ENCODE results near the gene SLC39A11. TPM values are rescaled to one million over a fixed set of nuclear protein-coding genes. Genes with fewer than 3 reads are reported as not detected.

SLC39A11 gene
- total and polyA plus RNA-seq, 4 donors: 18.9 to 44.9 (median 28.2) TPM

DNA sequence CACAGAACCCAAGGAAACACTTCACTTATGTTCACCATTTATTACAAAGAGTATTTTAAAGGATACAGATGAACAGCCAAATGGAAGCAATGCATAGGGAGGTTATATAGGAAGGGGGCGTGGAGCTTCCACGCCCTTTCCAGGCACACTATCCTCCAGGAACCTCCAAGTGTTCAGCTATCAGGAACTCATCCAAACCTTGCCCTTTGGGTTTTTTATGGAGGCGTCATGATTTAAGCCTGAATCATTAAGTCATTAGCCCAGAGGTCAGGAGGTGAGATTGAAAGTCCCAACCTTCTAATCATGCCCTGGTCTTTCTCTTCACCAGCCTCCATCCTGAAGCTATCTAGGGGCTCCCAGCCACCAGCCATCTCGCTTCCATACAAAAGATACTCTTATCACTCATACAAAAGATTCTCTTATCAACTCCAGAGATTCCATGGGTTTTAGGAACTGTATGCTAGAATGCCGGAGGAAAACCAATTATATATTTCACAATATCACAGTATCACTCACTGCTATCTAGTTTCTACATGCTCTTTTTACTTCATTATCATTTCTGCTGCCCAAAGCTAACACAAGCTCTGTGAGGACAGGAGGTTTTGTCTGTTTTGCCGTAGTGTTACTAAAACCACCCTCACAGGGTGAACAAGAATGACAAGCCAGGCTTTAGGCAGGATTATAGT lies 213.4 kb downstream of the SLC39A11 start:
- Histone ChIP-seq H3K9ac (ENCODE audit: low read depth in 1 of 2, low read length in 2 of 2) (no peak overlapping the region), H3K36me3 (ENCODE audit: control insufficient read depth in 4 of 4, insufficient read depth in 3 of 4, low read depth in 1 of 4, low read length in 3 of 4) (peaks cover 0 to 5% (median 5%) of the 10 kb centered on the region in 4 donors), H3K9me3 (ENCODE audit: control insufficient read depth in 4 of 4, low read length in 3 of 4) (peaks cover 0 to 17% (median 8%) of the 10 kb centered on the region in 4 donors), H3K27me3 (ENCODE audit: control insufficient read depth in 4 of 4, insufficient read depth in 4 of 4, low read length in 3 of 4) (no peaks in the 10 kb centered on the region), H3K4me1 (ENCODE audit: control insufficient read depth in 4 of 4, insufficient read depth in 4 of 4, low read length in 3 of 4) (no peaks in the 10 kb centered on the region), H3K4me3 (ENCODE audit: low read depth in 1 of 3, low read length in 3 of 3) (peak overlapping the region in 1 of 3 donors; percentile 30), H3K27ac (ENCODE audit: low read depth in 1 of 2, low read length in 2 of 2) (no peak overlapping the region)
- TF ChIP-seq GABPA (IDR thresholded peaks at IDR 0.05 in 1 of 2, conservative IDR thresholded peaks at IDR 0.05 in 1 of 2) (no peak), SP1 (IDR thresholded peaks at IDR 0.05) (no peak)
- no peak for DNase-seq (ENCODE audit: low spot score)
- WGBS: 97% methylated on average over 6 of the region's 6 CpGs

DNA sequence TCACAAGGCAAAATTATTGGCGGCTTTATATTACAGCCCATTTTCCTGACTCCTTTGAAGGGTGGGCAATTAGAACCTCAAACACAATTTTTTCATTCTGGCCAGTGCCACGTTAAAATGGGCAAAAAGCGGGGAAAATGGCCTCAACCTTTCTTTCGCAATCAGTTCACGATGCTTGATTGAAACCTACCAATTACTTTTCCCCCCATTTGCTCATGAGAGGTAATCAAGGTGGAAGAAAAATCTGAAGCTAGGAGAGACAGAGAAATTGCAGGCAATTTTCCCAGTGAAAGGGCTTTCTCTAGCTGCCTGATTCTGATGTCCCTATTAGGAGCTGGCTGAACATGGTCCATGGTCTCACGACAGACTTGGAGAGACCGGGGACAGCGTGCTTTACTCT lies 215.1 kb downstream of the SLC39A11 start:
- 99% methylated on average over 8 of the region's 8 CpGs for WGBS
- peaks cover 0 to 17% (median 8%) of the 10 kb centered on the region in 4 donors for H3K9me3 ChIP-seq (ENCODE audit: control insufficient read depth in 4 of 4, low read length in 3 of 4)
- H3K4me3 ChIP-seq (ENCODE audit: low read depth in 1 of 3, low read length in 3 of 3): no peak overlapping the region
- H3K27ac ChIP-seq (ENCODE audit: low read depth in 1 of 2, low read length in 2 of 2): no peak overlapping the region
- H3K36me3 ChIP-seq (ENCODE audit: control insufficient read depth in 4 of 4, insufficient read depth in 3 of 4, low read depth in 1 of 4, low read length in 3 of 4): peaks cover 0 to 5% (median 2%) of the 10 kb centered on the region in 4 donors
- no peaks in the 10 kb centered on the region for H3K27me3 ChIP-seq (ENCODE audit: control insufficient read depth in 4 of 4, insufficient read depth in 4 of 4, low read length in 3 of 4)
- H3K9ac ChIP-seq (ENCODE audit: low read depth in 1 of 2, low read length in 2 of 2): no peak overlapping the region
- no peaks in the 10 kb centered on the region for H3K4me1 ChIP-seq (ENCODE audit: control insufficient read depth in 4 of 4, insufficient read depth in 4 of 4, low read length in 3 of 4)
- no peak for DNase-seq (ENCODE audit: low spot score)
- TF ChIP-seq, protein P1, sequence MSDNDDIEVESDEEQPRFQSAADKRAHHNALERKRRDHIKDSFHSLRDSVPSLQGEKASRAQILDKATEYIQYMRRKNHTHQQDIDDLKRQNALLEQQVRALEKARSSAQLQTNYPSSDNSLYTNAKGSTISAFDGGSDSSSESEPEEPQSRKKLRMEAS (IDR thresholded peaks at IDR 0.05): no peak
- TF ChIP-seq, protein P2, sequence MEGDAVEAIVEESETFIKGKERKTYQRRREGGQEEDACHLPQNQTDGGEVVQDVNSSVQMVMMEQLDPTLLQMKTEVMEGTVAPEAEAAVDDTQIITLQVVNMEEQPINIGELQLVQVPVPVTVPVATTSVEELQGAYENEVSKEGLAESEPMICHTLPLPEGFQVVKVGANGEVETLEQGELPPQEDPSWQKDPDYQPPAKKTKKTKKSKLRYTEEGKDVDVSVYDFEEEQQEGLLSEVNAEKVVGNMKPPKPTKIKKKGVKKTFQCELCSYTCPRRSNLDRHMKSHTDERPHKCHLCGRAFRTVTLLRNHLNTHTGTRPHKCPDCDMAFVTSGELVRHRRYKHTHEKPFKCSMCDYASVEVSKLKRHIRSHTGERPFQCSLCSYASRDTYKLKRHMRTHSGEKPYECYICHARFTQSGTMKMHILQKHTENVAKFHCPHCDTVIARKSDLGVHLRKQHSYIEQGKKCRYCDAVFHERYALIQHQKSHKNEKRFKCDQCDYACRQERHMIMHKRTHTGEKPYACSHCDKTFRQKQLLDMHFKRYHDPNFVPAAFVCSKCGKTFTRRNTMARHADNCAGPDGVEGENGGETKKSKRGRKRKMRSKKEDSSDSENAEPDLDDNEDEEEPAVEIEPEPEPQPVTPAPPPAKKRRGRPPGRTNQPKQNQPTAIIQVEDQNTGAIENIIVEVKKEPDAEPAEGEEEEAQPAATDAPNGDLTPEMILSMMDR (IDR thresholded peaks at IDR 0.05; ENCODE audit: low read depth, low read length, missing input control): no peak
- no peak for TF ChIP-seq HNF4G (IDR thresholded peaks at IDR 0.05)
- no peak for TF ChIP-seq JUND (IDR thresholded peaks at IDR 0.05)
- no peak for TF ChIP-seq RAD21 (IDR thresholded peaks at IDR 0.05)
- TF ChIP-seq, protein P3, sequence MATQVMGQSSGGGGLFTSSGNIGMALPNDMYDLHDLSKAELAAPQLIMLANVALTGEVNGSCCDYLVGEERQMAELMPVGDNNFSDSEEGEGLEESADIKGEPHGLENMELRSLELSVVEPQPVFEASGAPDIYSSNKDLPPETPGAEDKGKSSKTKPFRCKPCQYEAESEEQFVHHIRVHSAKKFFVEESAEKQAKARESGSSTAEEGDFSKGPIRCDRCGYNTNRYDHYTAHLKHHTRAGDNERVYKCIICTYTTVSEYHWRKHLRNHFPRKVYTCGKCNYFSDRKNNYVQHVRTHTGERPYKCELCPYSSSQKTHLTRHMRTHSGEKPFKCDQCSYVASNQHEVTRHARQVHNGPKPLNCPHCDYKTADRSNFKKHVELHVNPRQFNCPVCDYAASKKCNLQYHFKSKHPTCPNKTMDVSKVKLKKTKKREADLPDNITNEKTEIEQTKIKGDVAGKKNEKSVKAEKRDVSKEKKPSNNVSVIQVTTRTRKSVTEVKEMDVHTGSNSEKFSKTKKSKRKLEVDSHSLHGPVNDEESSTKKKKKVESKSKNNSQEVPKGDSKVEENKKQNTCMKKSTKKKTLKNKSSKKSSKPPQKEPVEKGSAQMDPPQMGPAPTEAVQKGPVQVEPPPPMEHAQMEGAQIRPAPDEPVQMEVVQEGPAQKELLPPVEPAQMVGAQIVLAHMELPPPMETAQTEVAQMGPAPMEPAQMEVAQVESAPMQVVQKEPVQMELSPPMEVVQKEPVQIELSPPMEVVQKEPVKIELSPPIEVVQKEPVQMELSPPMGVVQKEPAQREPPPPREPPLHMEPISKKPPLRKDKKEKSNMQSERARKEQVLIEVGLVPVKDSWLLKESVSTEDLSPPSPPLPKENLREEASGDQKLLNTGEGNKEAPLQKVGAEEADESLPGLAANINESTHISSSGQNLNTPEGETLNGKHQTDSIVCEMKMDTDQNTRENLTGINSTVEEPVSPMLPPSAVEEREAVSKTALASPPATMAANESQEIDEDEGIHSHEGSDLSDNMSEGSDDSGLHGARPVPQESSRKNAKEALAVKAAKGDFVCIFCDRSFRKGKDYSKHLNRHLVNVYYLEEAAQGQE (IDR thresholded peaks at IDR 0.05): no peak
- TF ChIP-seq FOXA2 (IDR thresholded peaks at IDR 0.05): no peak
- no peak for TF ChIP-seq FOXA1 (IDR thresholded peaks at IDR 0.05)
- no peak for TF ChIP-seq SP1 (IDR thresholded peaks at IDR 0.05)
- TF ChIP-seq HNF4A (conservative IDR thresholded peaks at IDR 0.05): no peak
- TF ChIP-seq TAF1 (conservative IDR thresholded peaks at IDR 0.05): no peak
- TF ChIP-seq, protein P4, sequence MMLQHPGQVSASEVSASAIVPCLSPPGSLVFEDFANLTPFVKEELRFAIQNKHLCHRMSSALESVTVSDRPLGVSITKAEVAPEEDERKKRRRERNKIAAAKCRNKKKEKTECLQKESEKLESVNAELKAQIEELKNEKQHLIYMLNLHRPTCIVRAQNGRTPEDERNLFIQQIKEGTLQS (IDR thresholded peaks at IDR 0.05): no peak
- TF ChIP-seq YY1 (IDR thresholded peaks at IDR 0.05): no peak
- no peak for TF ChIP-seq EGR1 (IDR thresholded peaks at IDR 0.05; ENCODE audit: low read depth in 2 of 2)
